GM21367 (cell line): Measurements from ENCODE around the gene TSPOAP1.
"Not testable (repeated sequence)": the region's sequence is repeated elsewhere in the genome, so short reads cannot be mapped to it uniquely, and the experiment has no call there.

Experiments
- ATAC-seq: cut with Tn5 transposase; IDR thresholded peaks from one replicate; pipeline ENCODE4 v1.9.1; 2021; ENCODE audit not compliant: unreplicated experiment

The TSPOAP1 gene

DNA sequence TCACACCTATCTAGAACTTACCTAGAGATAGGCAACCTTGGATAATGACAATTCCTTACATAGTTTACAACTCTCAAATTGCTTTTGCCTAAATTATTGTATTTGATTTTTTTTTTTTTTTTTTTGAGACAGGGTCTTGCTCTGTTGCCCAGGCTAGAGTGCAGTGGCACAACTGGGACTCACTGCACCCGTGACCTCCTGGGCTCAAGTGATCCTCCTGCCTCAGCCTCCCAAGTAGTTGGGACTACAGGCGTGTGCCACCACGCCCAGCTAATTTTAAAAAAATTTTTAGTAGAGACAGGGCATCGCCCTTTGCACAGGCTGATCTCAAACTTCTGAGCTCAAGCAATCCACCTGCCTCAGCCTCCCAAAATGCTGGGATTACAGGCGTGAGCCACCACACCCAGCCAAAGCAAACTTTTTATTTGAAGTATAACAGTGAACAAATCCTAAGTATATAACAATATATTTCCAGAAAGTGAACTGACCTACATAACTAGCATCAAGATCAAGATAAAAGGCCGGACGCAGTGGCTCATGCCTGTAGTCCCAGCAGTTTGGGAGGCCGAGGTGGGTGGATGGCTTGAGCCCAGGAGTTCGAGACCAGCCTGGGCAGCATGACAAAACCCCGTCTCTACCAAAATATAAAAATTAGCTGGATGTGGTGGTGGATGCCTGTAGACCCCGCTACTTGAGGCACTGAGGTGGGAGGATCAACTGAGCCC is 12.7 kb upstream of the TSPOAP1 start:
- not testable (repeated sequence) for ATAC-seq

DNA sequence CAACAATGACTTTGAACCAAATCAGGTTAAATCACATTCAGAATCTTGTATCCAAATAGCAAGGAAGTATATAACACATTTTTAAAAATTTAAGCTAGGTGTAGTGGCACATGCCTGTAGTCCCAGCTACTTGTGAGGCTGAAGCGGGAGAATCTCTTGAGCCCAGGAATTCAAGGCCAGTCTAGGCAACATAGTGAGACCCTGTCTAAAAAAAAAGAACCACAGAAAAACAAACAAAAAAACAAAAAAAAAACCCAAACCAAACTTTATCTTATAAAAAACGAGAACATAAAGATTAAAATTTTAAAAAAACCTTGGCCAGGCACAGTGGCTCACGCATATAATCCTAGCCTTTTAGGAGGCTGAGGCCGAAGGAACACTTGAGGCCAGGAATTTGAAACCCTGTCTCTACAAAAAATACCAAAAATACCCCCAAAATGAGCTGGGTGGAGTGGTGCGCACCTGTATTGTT is 11.8 kb upstream of the TSPOAP1 start:
- no peak for ATAC-seq

DNA sequence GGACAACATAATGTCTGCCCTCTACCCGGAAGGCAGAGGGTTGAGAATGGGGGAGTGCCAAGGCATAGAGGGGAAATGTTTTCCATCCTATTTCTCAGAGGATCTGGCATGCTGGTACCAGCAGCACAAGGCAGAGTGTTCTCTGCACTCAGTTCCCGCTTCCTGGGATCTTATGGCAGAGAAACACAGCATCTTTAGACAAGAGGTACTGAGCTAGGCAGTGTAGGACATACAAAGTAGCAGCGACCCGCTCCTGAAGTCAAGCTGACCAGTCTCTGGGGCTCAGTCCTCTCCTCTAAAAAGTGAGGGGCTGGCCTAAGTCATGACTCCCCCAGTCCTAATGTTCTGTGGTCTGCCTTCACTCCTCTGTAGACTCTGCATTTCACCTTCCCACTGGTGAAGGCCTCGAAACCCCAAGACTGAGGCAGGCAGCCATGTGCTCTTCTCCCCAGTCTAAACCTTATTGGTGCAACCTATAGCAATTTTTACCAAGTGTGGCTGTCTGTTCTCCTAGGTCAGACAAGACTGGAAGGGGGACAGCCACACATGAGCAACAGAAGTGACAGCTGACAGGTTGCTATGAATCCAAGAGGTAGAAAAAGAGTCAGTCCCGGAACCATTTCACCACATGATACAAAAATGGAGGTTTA is 11.3 kb upstream of the TSPOAP1 start:
- ATAC-seq, result no peak

DNA sequence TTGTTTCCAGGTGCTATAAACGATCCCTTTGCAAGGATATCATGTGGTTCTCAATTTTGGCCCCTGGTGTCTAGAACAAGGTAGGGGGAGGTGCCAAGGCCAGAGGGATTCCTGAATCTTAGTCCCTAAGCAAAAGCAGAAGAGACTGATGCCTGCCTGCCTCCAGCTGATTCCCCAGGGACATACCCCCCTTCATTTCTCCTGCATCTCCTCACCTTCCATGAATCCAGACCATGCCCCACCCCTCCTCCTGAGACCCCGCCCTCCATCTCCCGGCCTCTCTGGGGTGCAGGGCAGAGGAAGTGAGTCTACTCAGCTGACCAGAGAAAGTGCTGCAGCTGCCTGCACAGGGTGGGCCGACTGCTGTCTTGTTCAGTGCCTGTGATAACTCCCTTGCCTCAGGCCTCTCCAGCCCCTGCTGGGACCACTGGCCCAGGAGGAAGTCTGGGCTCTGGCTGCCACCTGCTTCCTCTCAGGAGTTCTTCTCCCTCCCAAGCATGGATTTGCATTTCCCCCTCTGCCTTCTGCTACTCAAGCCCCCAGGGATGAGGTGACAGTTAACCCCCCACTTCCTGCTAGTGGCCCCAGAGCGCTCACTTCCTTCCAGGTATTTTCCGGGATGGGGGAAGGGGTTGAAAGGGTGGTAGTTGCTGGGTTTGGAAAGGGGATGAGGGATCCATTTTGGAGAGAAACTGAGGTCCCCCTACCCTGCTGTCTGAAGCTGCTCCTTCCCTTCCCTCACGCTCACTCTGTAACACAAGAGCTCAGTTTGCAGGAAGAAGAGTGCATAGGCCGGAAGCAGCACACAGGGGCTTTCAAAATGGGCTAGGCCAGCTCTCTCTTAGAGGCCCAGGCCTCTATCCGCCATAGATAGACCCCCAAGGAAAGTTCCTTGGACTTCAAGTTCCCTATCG is 10.5 kb upstream of the TSPOAP1 start:
- ATAC-seq, result no peak

DNA sequence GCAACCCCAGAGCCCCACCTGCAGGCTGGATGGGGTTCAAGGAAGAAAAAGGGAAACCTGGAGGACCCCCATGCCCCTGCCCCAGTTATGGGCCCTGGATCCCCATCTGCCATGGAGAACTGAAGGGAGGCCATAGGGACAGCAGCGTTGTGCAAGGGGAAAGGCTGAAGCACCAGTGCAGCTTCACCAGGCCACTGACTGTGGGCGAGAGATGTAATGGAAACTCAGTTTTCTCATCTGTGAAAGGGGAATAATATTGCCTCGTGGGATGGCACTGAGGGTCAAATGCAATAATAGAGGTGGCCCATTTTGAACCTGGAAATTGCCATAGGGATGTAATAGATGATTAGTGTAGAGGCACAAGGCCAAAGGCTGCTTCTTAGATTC is 9.9 kb upstream of the TSPOAP1 start:
- peak; percentile 2 for ATAC-seq

DNA sequence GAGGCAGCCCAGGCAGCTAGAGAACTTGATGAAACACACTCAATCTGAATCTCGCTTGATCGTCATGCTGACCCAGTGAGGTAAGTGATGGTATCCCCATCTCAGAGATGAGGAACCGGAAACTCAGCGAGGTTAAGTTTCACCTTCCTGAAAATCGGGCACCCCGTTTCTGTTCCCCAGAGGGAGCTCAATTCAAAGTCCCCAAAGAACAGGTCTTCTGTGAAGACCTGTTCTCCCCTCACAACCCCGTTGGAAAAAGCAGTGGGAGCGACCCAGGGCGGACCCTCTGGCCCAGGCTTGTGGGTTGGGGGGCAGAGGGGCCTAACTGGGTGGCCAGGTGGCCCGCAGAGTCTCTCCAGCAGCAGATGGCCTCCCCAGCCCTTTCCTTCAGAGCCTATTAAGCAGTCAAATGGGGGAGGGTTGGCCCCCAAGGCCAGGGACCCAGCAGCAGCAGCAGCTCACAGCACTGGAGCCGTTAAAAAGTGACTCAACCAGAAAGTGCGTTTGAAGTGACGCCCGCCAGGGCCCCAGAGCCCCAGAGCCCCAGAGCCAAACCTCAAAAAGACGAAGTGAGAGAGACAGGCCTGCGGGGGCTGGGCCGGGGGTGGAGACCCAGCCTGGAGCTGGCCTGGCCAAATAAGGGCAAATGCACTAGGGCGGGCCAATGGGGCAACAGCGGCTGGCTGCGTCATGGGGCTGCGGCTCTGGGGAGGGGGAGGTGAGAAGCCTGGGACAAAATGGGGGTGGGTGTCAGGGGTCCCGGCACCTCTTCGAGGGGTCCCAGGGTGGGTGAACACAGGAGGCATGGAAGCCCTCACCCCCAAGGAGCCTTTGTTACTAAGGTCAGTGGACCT is 9.2 kb upstream of the TSPOAP1 start:
- peak; percentile 34 for ATAC-seq

GRCh38 chr17:58337210-58337599 is 8.6 kb upstream of the TSPOAP1 start:
- no peak for ATAC-seq

- no peak for ATAC-seq
These were observed 8.0 kb upstream of the TSPOAP1 start for GRCh38 chr17:58336456-58337209.

DNA sequence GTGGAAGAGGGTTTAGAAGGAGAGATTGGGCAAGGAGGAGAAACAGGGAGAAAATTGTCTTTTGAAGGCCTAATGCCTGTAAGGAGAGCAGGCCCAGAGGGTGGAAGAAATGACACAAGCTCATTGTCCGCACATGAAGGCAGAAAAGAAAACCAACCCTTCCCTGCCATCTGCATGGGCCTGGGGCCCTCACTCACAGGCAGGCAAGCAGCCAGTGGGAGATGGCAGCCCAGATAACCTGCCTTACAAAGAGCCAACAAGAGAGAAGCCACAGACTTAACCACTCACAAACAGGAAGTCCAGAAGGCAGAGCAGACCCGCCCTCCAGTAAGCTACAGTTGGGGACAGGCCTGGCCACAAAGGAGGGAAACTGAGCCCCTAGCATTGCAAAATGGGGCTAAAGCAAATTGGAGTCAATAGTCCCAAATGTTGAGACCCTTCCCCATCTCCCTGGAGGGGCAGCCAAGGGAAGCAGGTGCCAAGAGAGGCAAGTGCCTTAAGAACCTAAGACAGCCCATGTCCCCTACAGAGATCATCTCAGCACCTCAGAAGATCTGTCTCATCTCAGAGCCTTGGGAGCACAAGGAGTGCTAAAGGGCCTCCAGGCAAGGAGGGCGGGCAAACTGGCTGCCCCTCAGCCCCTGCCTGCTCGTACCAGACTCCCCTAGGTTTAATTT is 7.3 kb upstream of the TSPOAP1 start:
- ATAC-seq, result no peak

DNA sequence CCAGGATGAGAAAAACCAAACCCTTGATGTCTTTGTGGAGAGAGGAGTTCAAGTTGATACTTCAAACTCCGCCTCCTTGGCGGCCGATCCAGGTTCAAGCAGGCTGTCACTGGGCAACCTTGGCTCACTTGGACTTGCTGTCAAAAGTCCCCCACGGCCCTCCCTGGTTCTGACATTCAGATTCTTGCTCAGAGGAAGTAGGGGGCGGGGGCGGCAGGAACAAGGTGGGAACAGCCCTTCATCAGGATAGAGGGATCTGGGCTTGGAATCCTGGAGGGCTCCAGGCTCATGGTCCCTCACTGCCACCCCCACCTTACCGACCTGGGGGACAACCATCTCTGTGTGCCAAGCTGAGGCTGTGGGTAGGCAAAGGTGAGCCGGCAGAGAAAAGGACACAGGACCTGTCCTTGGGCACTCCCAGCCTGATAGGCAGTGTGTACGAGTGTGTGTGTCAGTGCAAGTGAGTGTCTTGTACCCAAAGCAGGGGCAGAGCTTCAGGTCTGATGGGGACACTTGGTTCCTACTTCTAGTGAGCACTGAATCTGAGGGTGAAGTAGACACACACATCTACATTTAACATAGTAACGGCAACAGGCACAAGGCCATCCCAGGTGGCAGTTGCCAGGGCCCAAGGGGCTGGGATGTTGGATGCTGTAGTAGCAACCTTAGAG is 6.6 kb upstream of the TSPOAP1 start:
- ATAC-seq, result no peak

- ATAC-seq, result no peak
These were observed 6.1 kb upstream of the TSPOAP1 start for GRCh38 chr17:58334661-58335060.

DNA sequence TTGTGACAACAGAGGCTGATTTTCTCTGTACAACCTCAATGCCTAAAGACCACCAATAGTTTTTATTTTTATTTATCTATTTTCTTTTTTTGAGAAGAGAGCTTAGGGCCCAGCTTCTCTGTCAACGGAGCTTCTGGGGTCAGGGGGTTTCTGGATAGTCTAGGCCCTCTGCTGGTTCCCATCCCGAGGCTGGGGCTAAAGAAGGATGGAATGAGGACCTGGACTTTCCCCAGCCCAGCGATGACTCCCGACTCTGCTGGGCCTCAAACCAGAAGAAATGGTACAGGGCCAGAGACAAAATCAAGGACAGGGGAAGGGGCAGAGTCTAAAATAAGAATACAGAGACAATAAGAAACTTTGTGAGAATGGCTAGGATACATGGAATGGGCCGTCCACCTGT is 5.7 kb upstream of the TSPOAP1 start:
- ATAC-seq, result no peak

DNA sequence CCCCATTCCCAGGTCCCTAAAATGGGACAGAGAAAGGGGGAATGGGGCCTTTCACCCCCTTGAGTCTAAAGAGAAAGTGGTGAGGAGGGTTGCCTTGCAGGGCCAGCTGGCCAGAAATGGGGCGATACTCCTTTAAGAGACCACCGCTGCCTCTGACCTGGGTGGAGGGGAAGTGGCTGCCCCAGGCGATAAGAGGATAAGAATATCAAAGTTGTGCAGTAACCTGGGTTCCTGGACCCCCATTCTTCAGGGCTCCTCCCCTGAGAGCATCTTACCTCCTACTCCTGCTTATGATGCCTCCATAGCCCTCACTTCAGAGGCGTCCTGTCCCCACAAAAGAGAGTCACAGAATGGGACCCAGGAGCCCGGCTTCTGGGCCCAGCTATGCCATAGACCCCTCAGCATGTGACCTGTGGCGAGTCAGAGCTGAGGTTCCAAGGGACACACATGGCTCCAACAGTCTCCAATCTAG is 5.2 kb upstream of the TSPOAP1 start:
- no peak for ATAC-seq

DNA sequence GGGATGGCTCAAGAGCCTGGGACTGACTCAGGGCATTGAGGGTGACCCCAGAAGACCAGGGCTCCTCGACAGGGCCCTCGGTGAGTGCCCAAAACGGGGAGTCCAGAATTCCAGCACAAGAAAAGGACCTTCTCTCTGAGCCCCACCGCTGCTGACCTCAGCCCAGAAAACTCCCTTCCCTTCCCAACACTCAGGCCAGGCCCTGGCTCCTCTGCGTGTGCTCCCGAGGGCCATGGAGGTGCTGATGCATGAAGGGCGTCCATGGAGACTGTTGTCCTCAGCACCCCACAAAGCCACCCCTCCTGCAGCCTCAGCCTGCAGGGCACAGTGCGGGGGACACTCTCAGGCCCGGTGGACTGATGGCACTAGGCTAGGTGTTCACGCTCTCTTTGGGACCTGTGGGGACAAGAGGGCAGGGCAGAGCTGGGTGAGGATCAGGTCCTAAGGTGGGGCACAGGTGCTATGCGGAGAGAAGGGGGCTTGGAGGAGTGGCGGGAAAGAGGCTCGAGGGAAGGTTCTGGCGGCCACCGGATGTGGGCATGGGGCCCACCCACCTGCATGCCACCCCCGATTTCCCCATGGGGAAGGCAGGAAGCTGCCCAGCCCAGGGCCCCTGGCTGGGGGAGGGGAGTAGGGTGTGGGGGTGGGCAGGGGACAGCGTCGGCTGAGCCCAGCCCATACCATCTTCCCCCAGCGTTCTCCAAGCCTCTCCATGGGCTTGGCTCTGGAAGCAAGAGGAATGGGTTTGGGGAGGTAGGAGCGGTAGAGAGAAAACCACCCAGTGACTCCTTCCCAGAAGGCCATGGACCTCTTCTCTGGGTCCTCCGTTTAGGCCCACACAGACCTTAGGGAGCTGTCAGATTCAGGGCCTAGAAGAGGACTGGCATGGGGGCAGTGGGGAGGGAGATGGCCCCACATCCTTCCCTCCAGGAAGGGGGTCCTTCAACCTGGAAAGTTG is 4.5 kb upstream of the TSPOAP1 start:
- no peak for ATAC-seq

DNA sequence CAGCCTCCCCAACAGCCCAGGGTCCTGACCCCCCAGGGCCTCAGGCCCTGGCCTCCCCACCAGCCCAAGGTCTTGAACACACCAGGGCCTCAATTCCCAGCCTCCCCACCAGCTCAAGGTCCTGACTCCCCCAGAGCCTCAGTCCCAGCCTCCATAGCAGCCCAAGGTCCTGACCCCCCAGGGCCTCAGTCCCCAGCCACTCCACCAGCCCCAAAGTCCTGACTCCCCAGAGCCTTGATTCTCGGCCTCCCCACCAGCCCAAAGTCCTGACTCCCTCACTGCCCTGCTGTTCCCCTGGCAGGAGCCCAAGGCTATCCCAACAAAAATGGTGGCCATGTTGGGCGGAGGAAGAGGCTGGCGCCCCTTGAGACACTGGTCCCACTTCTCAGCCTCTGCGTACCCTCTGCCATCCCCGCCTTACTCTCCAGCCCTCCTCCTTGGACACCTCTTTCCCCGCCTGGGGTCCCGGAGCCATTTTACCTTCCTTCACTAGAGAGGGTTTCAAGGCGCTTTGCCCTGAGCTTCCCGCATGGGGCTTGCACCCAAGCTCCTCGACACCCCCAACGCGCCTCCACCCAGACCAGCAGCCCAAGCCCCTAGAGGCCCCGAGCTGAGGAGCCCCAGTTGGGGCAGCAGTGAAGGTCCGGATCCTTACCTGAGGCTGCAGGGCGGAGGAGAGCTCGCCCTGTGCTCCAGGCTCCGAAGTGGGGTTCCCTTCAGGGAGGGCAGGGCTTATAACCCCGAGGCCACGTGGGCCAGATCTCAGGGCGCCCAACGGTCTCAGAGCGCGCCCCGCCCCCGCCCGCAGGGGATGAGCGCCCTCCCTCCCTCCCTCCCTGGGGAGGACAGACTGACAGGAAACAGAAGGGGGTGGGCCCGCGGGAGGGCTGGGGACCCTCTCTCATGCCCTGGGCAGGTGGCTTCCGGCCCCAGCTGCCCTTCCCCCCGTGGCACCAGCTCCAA is 3.5 kb upstream of the TSPOAP1 start:
- ATAC-seq, result no peak

GRCh38 chr17:58330997-58331814 is 2.6 kb upstream of the TSPOAP1 start:
- no peak for ATAC-seq
